GM23338 (cell line): ENCODE measurements around the gene HMCES. TPM values are rescaled to one million over a fixed set of nuclear protein-coding genes. Genes with fewer than 3 reads are reported as not detected.

Experiments
- ATAC-seq: fragments of 200-7000 bp; cut with Tn5 transposase; 3 replicates; pipeline ENCODE4 v1.9.1; 2020
- DNase-seq: peaks from one replicate; pipeline ENCODE4 v3.0.0-alpha.2; 2015; ENCODE audit warnings: low spot score
- H2AFZ ChIP-seq: fragments of 200-600 bp; sonication (generic); 2 replicates; pipeline ENCODE4 v1.8.0; 2016; ENCODE audit warnings: antibody characterized with exemption, mild to moderate bottlenecking, moderate library complexity
- H3F3A ChIP-seq: fragments of 200-600 bp; sonication (generic); replicated peaks from 2 replicates; pipeline ENCODE4 v1.8.0; 2017; ENCODE audit warnings: antibody characterized with exemption, mixed run types, low read depth
- H3K27ac ChIP-seq: fragments of 200-600 bp; sonication (generic); 2 replicates; pipeline ENCODE4 v1.6.1; 2016; ENCODE audit warnings: low read depth
- H3K27me3 ChIP-seq: fragments of 200-600 bp; sonication (generic); 2 replicates; pipeline ENCODE4 v1.8.0; 2016; ENCODE audit warnings: mild to moderate bottlenecking, mixed run types, moderate library complexity; ENCODE audit not compliant: insufficient read depth
- H3K36me3 ChIP-seq: fragments of 200-600 bp; sonication (generic); 2 replicates; pipeline ENCODE4 v1.8.0; 2016; ENCODE audit warnings: mild to moderate bottlenecking; ENCODE audit not compliant: insufficient read depth
- H3K4me1 ChIP-seq: fragments of 200-600 bp; sonication (generic); 2 replicates; pipeline ENCODE4 v1.8.0; 2016; ENCODE audit warnings: mild to moderate bottlenecking, moderate library complexity; ENCODE audit not compliant: insufficient read depth
- H3K4me2 ChIP-seq: fragments of 200-600 bp; sonication (generic); 2 replicates; pipeline ENCODE4 v1.7.1; 2017; ENCODE audit warnings: mixed run types
- H3K4me3 ChIP-seq: fragments of 200-600 bp; sonication (generic); 2 replicates; pipeline ENCODE4 v1.6.1; 2016; ENCODE audit warnings: mixed run types
- H3K79me2 ChIP-seq: fragments of 200-600 bp; sonication (generic); replicated peaks from 2 replicates; pipeline ENCODE4 v1.8.0; 2017; ENCODE audit warnings: mild to moderate bottlenecking; ENCODE audit not compliant: insufficient read depth
- H3K9me2 ChIP-seq: fragments of 200-600 bp; sonication (generic); 2 replicates; pipeline ENCODE4 v1.8.0; 2017; ENCODE audit not compliant: insufficient read depth
- H4K20me1 ChIP-seq: fragments of 200-600 bp; sonication (generic); replicated peaks from 2 replicates; pipeline ENCODE4 v1.8.0; 2017; ENCODE audit warnings: mild to moderate bottlenecking; ENCODE audit not compliant: insufficient read depth
- H3K27ac Mint-ChIP-seq: 2 replicates; pipeline ENCODE4 v1.8.0; 2020; ENCODE audit warnings: inconsistent platforms, mild to moderate bottlenecking, moderate library complexity, mixed read lengths
- H3K27me3 Mint-ChIP-seq: 3 replicates; pipeline ENCODE4 v1.8.0; 2022; ENCODE audit warnings: low read depth, mild to moderate bottlenecking, moderate library complexity, mixed read lengths, inconsistent platforms; ENCODE audit not compliant: insufficient read depth, poor library complexity
- H3K36me3 Mint-ChIP-seq: 3 replicates; pipeline ENCODE4 v1.8.0; 2021; ENCODE audit warnings: low read depth, mild to moderate bottlenecking, inconsistent platforms, moderate library complexity, mixed read lengths
- H3K4me1 Mint-ChIP-seq: 3 replicates; pipeline ENCODE4 v1.8.0; 2020; ENCODE audit warnings: mild to moderate bottlenecking, inconsistent platforms, mixed read lengths
- H3K4me3 Mint-ChIP-seq: 3 replicates; pipeline ENCODE4 v1.8.0; 2021; ENCODE audit warnings: moderate library complexity, mild to moderate bottlenecking, inconsistent platforms, mixed read lengths
- H3K9me3 Mint-ChIP-seq: 3 replicates; pipeline ENCODE4 v1.8.0; 2020; ENCODE audit warnings: moderate library complexity, mild to moderate bottlenecking, inconsistent platforms, mixed read lengths
- CREB1 ChIP-seq: fragments of 250-450 bp; sonication (Bioruptor Pico); IDR thresholded peaks from 2 replicates; pipeline ENCODE4 v1.5.0; 2020; ENCODE audit warnings: low read depth, mild to moderate bottlenecking, moderate library complexity
- ETS1 ChIP-seq: IDR thresholded peaks from 2 replicates; pipeline ENCODE4 v1.6.1; 2016; ENCODE audit warnings: antibody characterized with exemption
- EZH2 ChIP-seq: fragments of 200-600 bp; sonication (generic); IDR thresholded peaks from one replicate; pipeline ENCODE4 v1.8.0; 2017; ENCODE audit warnings: antibody characterized with exemption, mild to moderate bottlenecking, low read depth; ENCODE audit not compliant: unreplicated experiment
- EZH2phosphoT487 ChIP-seq: fragments of 200-600 bp; sonication (generic); IDR thresholded peaks from one replicate; pipeline ENCODE4 v1.8.1; 2018; ENCODE audit warnings: antibody characterized with exemption; ENCODE audit not compliant: unreplicated experiment
- JUNB ChIP-seq: IDR thresholded peaks from one replicate; pipeline ENCODE4 v1.6.1; 2016; ENCODE audit warnings: antibody characterized with exemption; ENCODE audit not compliant: unreplicated experiment
- NANOG ChIP-seq: IDR thresholded peaks from 2 replicates; pipeline ENCODE4 v1.6.1; 2016; ENCODE audit warnings: antibody characterized with exemption, borderline replicate concordance
- POLR2AphosphoS5 ChIP-seq: IDR thresholded peaks from 2 replicates; pipeline ENCODE4 v1.6.1; 2016; ENCODE audit warnings: antibody characterized with exemption, low read depth
- STAT1 ChIP-seq: IDR thresholded peaks from one replicate; pipeline ENCODE4 v1.6.1; 2016; ENCODE audit warnings: antibody characterized with exemption; ENCODE audit not compliant: unreplicated experiment
- ZNF114 ChIP-seq: fragments of 250-450 bp; sonication (Bioruptor Pico); IDR thresholded peaks from 2 replicates; pipeline ENCODE4 v1.5.0; 2020; ENCODE audit warnings: mild to moderate bottlenecking, moderate library complexity
- ZNF331 ChIP-seq: fragments of 250-450 bp; sonication (Bioruptor Pico); IDR thresholded peaks from 2 replicates; pipeline ENCODE4 v1.5.0; 2020; ENCODE audit warnings: low read depth, mild to moderate bottlenecking, moderate library complexity
- polyA plus RNA-seq: library from polyadenylated mRNA; unstranded; fragments of >200 nt; fragmentation: Nextera tagmentation; extraction: Ambion mirVana; gene quantifications from 2 replicates; pipeline ENCODE4 v1.2.1, GENCODE V29; 2016
- total RNA-seq: library from RNA; depleted of rRNA; stranded (reverse); fragments of >200 nt; shearing (Covaris generic); gene quantifications from 2 replicates; pipeline ENCODE4 v1.2.3, GENCODE V29; 2014
- TF ChIP-seq, protein P1 (sequence below): fragments of 250-450 bp; sonication (Bioruptor Pico); IDR thresholded peaks from 2 replicates; pipeline ENCODE4 v1.5.0; 2020; ENCODE audit warnings: mild to moderate bottlenecking, moderate library complexity
- TF ChIP-seq, protein P2 (sequence below), 2 experiments: fragments of 200-600 bp in 1 of 2; sonication (generic) in 1 of 2; conservative IDR thresholded peaks; 2 replicates each; pipeline versions ENCODE4 v1.5.1 to v1.6.1; 2016 to 2017; ENCODE audit warnings: antibody characterized with exemption in 2 of 2, low read depth in 2 of 2, mild to moderate bottlenecking in 2 of 2, moderate library complexity in 1 of 2
- TF ChIP-seq, protein P3 (sequence below): IDR thresholded peaks from one replicate; pipeline ENCODE4 v1.6.1; 2018; ENCODE audit warnings: antibody characterized with exemption; ENCODE audit not compliant: unreplicated experiment

Gene HMCES
- total and polyA plus RNA-seq, 2 experiments from 2014 or later = 36.5 to 44.5 TPM

DNA sequence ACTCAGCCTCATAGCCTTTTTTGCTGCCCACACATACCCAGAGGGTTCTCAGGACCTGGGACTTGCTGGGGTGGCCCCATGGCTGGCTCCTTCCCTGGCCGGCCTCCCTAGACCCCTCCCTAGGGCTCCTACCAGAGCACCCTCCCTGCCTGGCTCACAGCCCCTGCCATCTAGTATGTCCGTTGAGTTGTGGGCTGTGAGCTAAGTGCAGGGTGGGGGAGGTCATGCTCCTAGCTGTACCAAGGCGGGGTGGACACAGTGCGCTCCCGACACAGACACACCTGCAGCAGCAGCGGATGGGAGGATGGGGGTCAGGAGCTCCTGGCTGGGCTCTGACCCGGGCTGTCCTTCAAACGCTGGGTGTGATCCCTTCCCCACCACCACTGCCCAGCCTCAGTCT is 41.6 kb downstream of the HMCES start:
- no peak overlapping the region for H2AFZ ChIP-seq
- H3K9me2 ChIP-seq = no peaks in the 10 kb centered on the region
- no peak for ATAC-seq
- H3K36me3 ChIP-seq = no peaks in the 10 kb centered on the region
- no peak overlapping the region for H3K4me3 ChIP-seq
- H4K20me1 ChIP-seq = no peaks in the 10 kb centered on the region
- H3K27ac ChIP-seq = no peak overlapping the region
- DNase-seq = no peak
- TF ChIP-seq ZNF114 (CRISPR knock-in tag) = no peak
- no peak for TF ChIP-seq ETS1
- no peak for TF ChIP-seq EZH2
- no peak for TF ChIP-seq POLR2AphosphoS5
- TF ChIP-seq, protein P1, sequence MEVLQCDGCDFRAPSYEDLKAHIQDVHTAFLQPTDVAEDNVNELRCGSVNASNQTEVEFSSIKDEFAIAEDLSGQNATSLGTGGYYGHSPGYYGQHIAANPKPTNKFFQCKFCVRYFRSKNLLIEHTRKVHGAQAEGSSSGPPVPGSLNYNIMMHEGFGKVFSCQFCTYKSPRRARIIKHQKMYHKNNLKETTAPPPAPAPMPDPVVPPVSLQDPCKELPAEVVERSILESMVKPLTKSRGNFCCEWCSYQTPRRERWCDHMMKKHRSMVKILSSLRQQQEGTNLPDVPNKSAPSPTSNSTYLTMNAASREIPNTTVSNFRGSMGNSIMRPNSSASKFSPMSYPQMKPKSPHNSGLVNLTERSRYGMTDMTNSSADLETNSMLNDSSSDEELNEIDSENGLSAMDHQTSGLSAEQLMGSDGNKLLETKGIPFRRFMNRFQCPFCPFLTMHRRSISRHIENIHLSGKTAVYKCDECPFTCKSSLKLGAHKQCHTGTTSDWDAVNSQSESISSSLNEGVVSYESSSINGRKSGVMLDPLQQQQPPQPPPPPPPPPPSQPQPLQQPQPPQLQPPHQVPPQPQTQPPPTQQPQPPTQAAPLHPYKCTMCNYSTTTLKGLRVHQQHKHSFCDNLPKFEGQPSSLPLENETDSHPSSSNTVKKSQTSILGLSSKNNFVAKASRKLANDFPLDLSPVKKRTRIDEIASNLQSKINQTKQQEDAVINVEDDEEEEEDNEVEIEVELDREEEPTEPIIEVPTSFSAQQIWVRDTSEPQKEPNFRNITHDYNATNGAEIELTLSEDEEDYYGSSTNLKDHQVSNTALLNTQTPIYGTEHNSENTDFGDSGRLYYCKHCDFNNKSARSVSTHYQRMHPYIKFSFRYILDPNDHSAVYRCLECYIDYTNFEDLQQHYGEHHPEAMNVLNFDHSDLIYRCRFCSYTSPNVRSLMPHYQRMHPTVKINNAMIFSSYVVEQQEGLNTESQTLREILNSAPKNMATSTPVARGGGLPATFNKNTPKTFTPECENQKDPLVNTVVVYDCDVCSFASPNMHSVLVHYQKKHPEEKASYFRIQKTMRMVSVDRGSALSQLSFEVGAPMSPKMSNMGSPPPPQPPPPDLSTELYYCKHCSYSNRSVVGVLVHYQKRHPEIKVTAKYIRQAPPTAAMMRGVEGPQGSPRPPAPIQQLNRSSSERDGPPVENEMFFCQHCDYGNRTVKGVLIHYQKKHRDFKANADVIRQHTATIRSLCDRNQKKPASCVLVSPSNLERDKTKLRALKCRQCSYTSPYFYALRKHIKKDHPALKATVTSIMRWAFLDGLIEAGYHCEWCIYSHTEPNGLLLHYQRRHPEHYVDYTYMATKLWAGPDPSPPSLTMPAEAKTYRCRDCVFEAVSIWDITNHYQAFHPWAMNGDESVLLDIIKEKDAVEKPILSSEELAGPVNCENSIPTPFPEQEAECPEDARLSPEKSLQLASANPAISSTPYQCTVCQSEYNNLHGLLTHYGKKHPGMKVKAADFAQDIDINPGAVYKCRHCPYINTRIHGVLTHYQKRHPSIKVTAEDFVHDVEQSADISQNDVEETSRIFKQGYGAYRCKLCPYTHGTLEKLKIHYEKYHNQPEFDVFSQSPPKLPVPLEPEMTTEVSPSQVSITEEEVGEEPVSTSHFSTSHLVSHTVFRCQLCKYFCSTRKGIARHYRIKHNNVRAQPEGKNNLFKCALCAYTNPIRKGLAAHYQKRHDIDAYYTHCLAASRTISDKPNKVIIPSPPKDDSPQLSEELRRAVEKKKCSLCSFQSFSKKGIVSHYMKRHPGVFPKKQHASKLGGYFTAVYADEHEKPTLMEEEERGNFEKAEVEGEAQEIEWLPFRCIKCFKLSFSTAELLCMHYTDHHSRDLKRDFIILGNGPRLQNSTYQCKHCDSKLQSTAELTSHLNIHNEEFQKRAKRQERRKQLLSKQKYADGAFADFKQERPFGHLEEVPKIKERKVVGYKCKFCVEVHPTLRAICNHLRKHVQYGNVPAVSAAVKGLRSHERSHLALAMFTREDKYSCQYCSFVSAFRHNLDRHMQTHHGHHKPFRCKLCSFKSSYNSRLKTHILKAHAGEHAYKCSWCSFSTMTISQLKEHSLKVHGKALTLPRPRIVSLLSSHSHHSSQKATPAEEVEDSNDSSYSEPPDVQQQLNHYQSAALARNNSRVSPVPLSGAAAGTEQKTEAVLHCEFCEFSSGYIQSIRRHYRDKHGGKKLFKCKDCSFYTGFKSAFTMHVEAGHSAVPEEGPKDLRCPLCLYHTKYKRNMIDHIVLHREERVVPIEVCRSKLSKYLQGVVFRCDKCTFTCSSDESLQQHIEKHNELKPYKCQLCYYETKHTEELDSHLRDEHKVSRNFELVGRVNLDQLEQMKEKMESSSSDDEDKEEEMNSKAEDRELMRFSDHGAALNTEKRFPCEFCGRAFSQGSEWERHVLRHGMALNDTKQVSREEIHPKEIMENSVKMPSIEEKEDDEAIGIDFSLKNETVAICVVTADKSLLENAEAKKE (CRISPR knock-in tag) = no peak
- TF ChIP-seq CREB1 (CRISPR knock-in tag) = no peak
- no peak for TF ChIP-seq NANOG
- no peak for TF ChIP-seq JUNB
- TF ChIP-seq STAT1 = no peak
- TF ChIP-seq, protein P2, sequence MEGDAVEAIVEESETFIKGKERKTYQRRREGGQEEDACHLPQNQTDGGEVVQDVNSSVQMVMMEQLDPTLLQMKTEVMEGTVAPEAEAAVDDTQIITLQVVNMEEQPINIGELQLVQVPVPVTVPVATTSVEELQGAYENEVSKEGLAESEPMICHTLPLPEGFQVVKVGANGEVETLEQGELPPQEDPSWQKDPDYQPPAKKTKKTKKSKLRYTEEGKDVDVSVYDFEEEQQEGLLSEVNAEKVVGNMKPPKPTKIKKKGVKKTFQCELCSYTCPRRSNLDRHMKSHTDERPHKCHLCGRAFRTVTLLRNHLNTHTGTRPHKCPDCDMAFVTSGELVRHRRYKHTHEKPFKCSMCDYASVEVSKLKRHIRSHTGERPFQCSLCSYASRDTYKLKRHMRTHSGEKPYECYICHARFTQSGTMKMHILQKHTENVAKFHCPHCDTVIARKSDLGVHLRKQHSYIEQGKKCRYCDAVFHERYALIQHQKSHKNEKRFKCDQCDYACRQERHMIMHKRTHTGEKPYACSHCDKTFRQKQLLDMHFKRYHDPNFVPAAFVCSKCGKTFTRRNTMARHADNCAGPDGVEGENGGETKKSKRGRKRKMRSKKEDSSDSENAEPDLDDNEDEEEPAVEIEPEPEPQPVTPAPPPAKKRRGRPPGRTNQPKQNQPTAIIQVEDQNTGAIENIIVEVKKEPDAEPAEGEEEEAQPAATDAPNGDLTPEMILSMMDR (conservative IDR thresholded peaks at IDR 0.05; ENCODE audit: low read depth in 2 of 2) = no peak
- no peak for TF ChIP-seq ZNF331 (CRISPR knock-in tag)
- TF ChIP-seq, protein P3, sequence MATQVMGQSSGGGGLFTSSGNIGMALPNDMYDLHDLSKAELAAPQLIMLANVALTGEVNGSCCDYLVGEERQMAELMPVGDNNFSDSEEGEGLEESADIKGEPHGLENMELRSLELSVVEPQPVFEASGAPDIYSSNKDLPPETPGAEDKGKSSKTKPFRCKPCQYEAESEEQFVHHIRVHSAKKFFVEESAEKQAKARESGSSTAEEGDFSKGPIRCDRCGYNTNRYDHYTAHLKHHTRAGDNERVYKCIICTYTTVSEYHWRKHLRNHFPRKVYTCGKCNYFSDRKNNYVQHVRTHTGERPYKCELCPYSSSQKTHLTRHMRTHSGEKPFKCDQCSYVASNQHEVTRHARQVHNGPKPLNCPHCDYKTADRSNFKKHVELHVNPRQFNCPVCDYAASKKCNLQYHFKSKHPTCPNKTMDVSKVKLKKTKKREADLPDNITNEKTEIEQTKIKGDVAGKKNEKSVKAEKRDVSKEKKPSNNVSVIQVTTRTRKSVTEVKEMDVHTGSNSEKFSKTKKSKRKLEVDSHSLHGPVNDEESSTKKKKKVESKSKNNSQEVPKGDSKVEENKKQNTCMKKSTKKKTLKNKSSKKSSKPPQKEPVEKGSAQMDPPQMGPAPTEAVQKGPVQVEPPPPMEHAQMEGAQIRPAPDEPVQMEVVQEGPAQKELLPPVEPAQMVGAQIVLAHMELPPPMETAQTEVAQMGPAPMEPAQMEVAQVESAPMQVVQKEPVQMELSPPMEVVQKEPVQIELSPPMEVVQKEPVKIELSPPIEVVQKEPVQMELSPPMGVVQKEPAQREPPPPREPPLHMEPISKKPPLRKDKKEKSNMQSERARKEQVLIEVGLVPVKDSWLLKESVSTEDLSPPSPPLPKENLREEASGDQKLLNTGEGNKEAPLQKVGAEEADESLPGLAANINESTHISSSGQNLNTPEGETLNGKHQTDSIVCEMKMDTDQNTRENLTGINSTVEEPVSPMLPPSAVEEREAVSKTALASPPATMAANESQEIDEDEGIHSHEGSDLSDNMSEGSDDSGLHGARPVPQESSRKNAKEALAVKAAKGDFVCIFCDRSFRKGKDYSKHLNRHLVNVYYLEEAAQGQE = no peak
- no peak for TF ChIP-seq EZH2phosphoT487
- Mint-ChIP-seq H3K36me3 (peaks cover 6% of the 10 kb centered on the region; the same call in 2 of the 3 replicates), H3K27me3 (peaks cover 11% of the 10 kb centered on the region), H3K4me3 (no peak overlapping the region), H3K27ac (no peak overlapping the region), H3K4me1 (peaks cover 3% of the 10 kb centered on the region; the same call in 1 of the 3 replicates), H3K9me3 (no peaks in the 10 kb centered on the region)
- no peaks in the 10 kb centered on the region for H3K4me1 ChIP-seq
- H3K27me3 ChIP-seq = no peaks in the 10 kb centered on the region
- no peak overlapping the region for H3K4me2 ChIP-seq
- peaks cover 11% of the 10 kb centered on the region for H3K79me2 ChIP-seq
- H3F3A ChIP-seq = no peaks in the 10 kb centered on the region
